HepG2 (cell line): ENCODE data around the gene TTBK2. TPM values are rescaled to one million over a fixed set of nuclear protein-coding genes. Genes with fewer than 3 reads are reported as not detected.

Source experiments
- ATAC-seq: fragments of 200-7000 bp; cut with Tn5 transposase; 3 replicates; pipeline ENCODE4 v1.9.1; 2020; ENCODE audit warnings: mild to moderate bottlenecking, moderate library complexity
- BruUV-seq: library from RNA; stranded (reverse); fragments of 400-500 nt; replicated peaks from 2 replicates; lab custom pipeline; 2021; lab: Mats Ljungman, UMichigan
- CTCF ChIA-PET: fragments of 300-600 bp; formaldehyde crosslinking; extraction: SDS; loops from one replicate; lab custom pipeline; 2021; ENCODE audit warnings: low total read pairs, inconsistent platforms, low intra/inter-chr PET ratio; lab: Yijun Ruan, JAX
- POLR2A ChIA-PET: fragments of 350-600 bp; sonication (Branson Sonifier 250); formaldehyde crosslinking; loops from one replicate; lab custom pipeline; 2020; ENCODE audit warnings: antibody characterized with exemption, inconsistent platforms; lab: Yijun Ruan, JAX
- DNase-seq: peaks from one replicate; pipeline ENCODE4 v3.0.0-alpha.2; 2015; ENCODE audit warnings: low spot score
- FAIRE-seq: peaks from 3 replicates; lab custom pipeline; 2011; peaks lifted over from hg19 to GRCh38; lab: Jason Lieb, UNC
- H2AFZ ChIP-seq: one replicate; pipeline ENCODE4 v1.6.1; 2011; ENCODE audit warnings: low read length, inconsistent platforms
- H3K27ac ChIP-seq: fragments of 300-600 bp; 3 replicates; pipeline ENCODE4 v1.8.0; 2011; ENCODE audit warnings: mixed run types, mild to moderate bottlenecking, mixed read lengths, low read length, inconsistent platforms; ENCODE audit not compliant: insufficient read depth; ENCODE audit errors: extremely low read length
- H3K27me3 ChIP-seq, 2 experiments: fragments of 200-600 bp in 1 of 2; 2 replicates in 1 of 2; 3 replicates in 1 of 2; pipeline versions ENCODE4 v1.6.0 to v1.8.0; 2011; ENCODE audit warnings: low read length in 2 of 2, mild to moderate bottlenecking in 2 of 2, moderate library complexity in 2 of 2, inconsistent platforms in 1 of 2; ENCODE audit not compliant: insufficient read depth in 2 of 2, control insufficient read depth in 1 of 2
- H3K36me3 ChIP-seq, 2 experiments: fragments of 200-600 bp in 1 of 2; replicated peaks in 1 of 2; 2 replicates in 1 of 2; 3 replicates in 1 of 2; pipeline versions ENCODE4 v1.5.1 to v1.8.0; 2011; ENCODE audit warnings: low read length in 2 of 2, inconsistent platforms in 1 of 2; ENCODE audit not compliant: insufficient read depth in 2 of 2, control insufficient read depth in 1 of 2
- H3K4me1 ChIP-seq: 2 replicates; pipeline ENCODE4 v1.5.1; 2012; ENCODE audit warnings: low read length, inconsistent platforms; ENCODE audit not compliant: insufficient read depth
- H3K4me2 ChIP-seq: 2 replicates; pipeline ENCODE4 v1.6.0; 2011; ENCODE audit warnings: low read depth, low read length, inconsistent platforms
- H3K4me3 ChIP-seq, 3 experiments: fragments of 200-600 bp in 1 of 3; sonication (generic), shearing (Covaris generic) in 1 of 3; replicated peaks in 1 of 3; 2 replicates each; pipeline ENCODE4 v1.5.1; 2011 to 2016; ENCODE audit warnings: low read length in 3 of 3, inconsistent platforms in 2 of 3, low read depth in 2 of 3, mild to moderate bottlenecking in 2 of 3, control low read depth in 1 of 3, mixed read lengths in 1 of 3; ENCODE audit not compliant: insufficient read depth in 1 of 3
- H3K79me2 ChIP-seq: one replicate; pipeline ENCODE4 v1.6.1; 2011; ENCODE audit warnings: low read length, inconsistent platforms; ENCODE audit not compliant: insufficient read depth
- H3K9ac ChIP-seq: 2 replicates; pipeline ENCODE4 v1.6.0; 2011; ENCODE audit warnings: mild to moderate bottlenecking, low read depth, low read length, inconsistent platforms; ENCODE audit not compliant: insufficient read depth
- H3K9me3 ChIP-seq: 2 replicates; pipeline ENCODE4 v1.5.1; 2012; ENCODE audit warnings: mild to moderate bottlenecking, low read length
- H4K20me1 ChIP-seq: 2 replicates; pipeline ENCODE4 v1.6.0; 2011; ENCODE audit warnings: inconsistent platforms, mild to moderate bottlenecking, low read length, moderate library complexity; ENCODE audit not compliant: insufficient read depth
- CSRNP1 ChIP-seq: sonication (generic); formaldehyde crosslinking; IDR thresholded peaks from 2 replicates; pipeline ENCODE4 v1.8.1; 2023; ENCODE audit warnings: mild to moderate bottlenecking, missing genetic modification reagents
- DBP ChIP-seq: sonication (generic); formaldehyde crosslinking; IDR thresholded peaks from 2 replicates; pipeline ENCODE4 v1.4.0; 2020; ENCODE audit warnings: missing genetic modification reagents; ENCODE audit errors: not compliant biosample characterization
- DDIT3 ChIP-seq: sonication (generic); formaldehyde crosslinking; IDR thresholded peaks from 2 replicates; pipeline ENCODE4 v1.4.0; 2020; ENCODE audit warnings: mild to moderate bottlenecking, missing genetic modification reagents
- GFI1 ChIP-seq: sonication (generic); formaldehyde crosslinking; IDR thresholded peaks from 2 replicates; pipeline ENCODE4 v1.5.0; 2020; ENCODE audit warnings: missing genetic modification reagents, mild to moderate bottlenecking, borderline replicate concordance
- KDM2A ChIP-seq: sonication (generic); formaldehyde crosslinking; IDR thresholded peaks from 2 replicates; pipeline ENCODE4 v1.4.0; 2020; ENCODE audit warnings: low read depth, missing genetic modification reagents, borderline replicate concordance
- MXI1 ChIP-seq: IDR thresholded peaks from 3 replicates; pipeline ENCODE4 v1.6.1; 2012; ENCODE audit warnings: low read depth, low read length, inconsistent platforms, borderline replicate concordance
- NFRKB ChIP-seq: fragments of 450-650 bp; IDR thresholded peaks from 2 replicates; pipeline ENCODE4 v1.6.1; 2017
- ONECUT2 ChIP-seq: sonication (generic); formaldehyde crosslinking; IDR thresholded peaks from 2 replicates; pipeline ENCODE4 v1.4.0; 2020; ENCODE audit warnings: missing genetic modification reagents
- PLSCR1 ChIP-seq: sonication (generic); formaldehyde crosslinking; IDR thresholded peaks from 2 replicates; pipeline ENCODE4 v1.5.0; 2020; ENCODE audit warnings: missing genetic modification reagents, mild to moderate bottlenecking, borderline replicate concordance
- SATB2 ChIP-seq: sonication (generic); formaldehyde crosslinking; IDR thresholded peaks from 2 replicates; pipeline ENCODE4 v1.5.0; 2020; ENCODE audit warnings: missing genetic modification reagents
- SUZ12 ChIP-seq: fragments of 150-350 bp; IDR thresholded peaks from 2 replicates; pipeline ENCODE4 v1.6.1; 2014; ENCODE audit warnings: low read depth, low read length
- ZNF460 ChIP-seq: sonication (generic); formaldehyde crosslinking; IDR thresholded peaks from 2 replicates; pipeline ENCODE4 v1.5.1; 2020; ENCODE audit warnings: missing genetic modification reagents, mild to moderate bottlenecking, borderline replicate concordance
- WGBS: methylation state at CpG from one replicate; pipeline ENCODE4 v1.1.6; 2017; ENCODE audit warnings: low lambda C conversion rate; 5-methylcytosine and 5-hydroxymethylcytosine counted together
- in situ Hi-C: cut with HindIII; loops from 2 replicates; pipeline ENCODE4 v1.10.0; 2017; ENCODE audit warnings: low pct_unique_long_range_greater_than_20kb; ENCODE audit not compliant: extremely low pct_ligation_motif_present
- intact Hi-C: fragments of 100-400 bp; cut with micrococcal nuclease; formaldehyde crosslinking; loops from one replicate; pipeline ENCODE4 v1.10.0; 2022; ENCODE audit not compliant: unreplicated experiment
- polyA plus RNA-seq, 8 experiments: library from polyadenylated mRNA; depleted of rRNA in 3 of 8; stranded (reverse) in 7 of 8; unstranded in 1 of 8; fragments of >200 nt; fragmentation: Illumina TruSeq in 4 of 8; extraction: Trizol in 4 of 8; gene quantifications; 2 replicates each; pipeline versions ENCODE4 v1.2.1 to v1.2.3, GENCODE V29; 2011 to 2016; ENCODE audit warnings: low read depth in 4 of 8, missing spikeins in 1 of 8, mixed read lengths in 1 of 8; ENCODE audit not compliant: insufficient read depth in 1 of 8
- total RNA-seq, 5 experiments: library from RNA; depleted of rRNA; stranded (reverse); fragments of >200 nt; fragmentation: Illumina TruSeq; extraction: Trizol; gene quantifications; 2 replicates each; pipeline ENCODE4 v1.2.3, GENCODE V29; 2016; ENCODE audit warnings: low read depth in 1 of 5

The TTBK2 gene
- total and polyA plus RNA-seq, 2 of the 13 experiments (the other 11 are each of a cell fraction or from before 2014, with no cell fraction given), result 5.1 to 7.4 TPM

GRCh38 chr15:42712584-42712983 lies 208.0 kb downstream of the TTBK2 start:
- no peak overlapping the region for H3K27ac ChIP-seq
- no peak overlapping the region for H2AFZ ChIP-seq
- no peak overlapping the region for H3K4me2 ChIP-seq
- WGBS, result 100% methylated on average over 4 of the region's 4 CpGs
- H3K9ac ChIP-seq, result no peak overlapping the region
- BruUV-seq, result no TSS peak
- peaks cover 27% of the 10 kb centered on the region for H3K4me1 ChIP-seq
- no peaks in the 10 kb centered on the region for H3K27me3 ChIP-seq
- POLR2A ChIA-PET, result no interaction called here
- H4K20me1 ChIP-seq, result no peaks in the 10 kb centered on the region
- ATAC-seq (no peak), FAIRE-seq (no peak), DNase-seq (no peak)
- intact Hi-C loops (no loop called here), in situ Hi-C loops (loop anchor here (25.0 kb wide), 1 partner anchor 500 kb away; the partner anchor contains the start of gene EPB42)
- TF ChIP-seq DBP (CRISPR knock-in tag), result no peak
- TF ChIP-seq ZNF460 (CRISPR knock-in tag), result no peak
- no peak for TF ChIP-seq SATB2
- no peak for TF ChIP-seq PLSCR1 (CRISPR knock-in tag)
- TF ChIP-seq NFRKB, result no peak
- no peak for TF ChIP-seq GFI1
- no peak for TF ChIP-seq MXI1
- TF ChIP-seq SUZ12, result no peak
- no peak for TF ChIP-seq DDIT3 (CRISPR knock-in tag)
- TF ChIP-seq ONECUT2 (CRISPR knock-in tag), result no peak
- no peak for TF ChIP-seq KDM2A (CRISPR knock-in tag)
- TF ChIP-seq CSRNP1 (CRISPR knock-in tag), result no peak
- 0 out of 5 replicates have a peak, but pooled peaks cover 0 to 1% of the 10 kb centered on the region in 2 experiments for H3K36me3 ChIP-seq
- no peaks in the 10 kb centered on the region for H3K79me2 ChIP-seq
- CTCF ChIA-PET, result no interaction called here
- no peak overlapping the region for H3K4me3 ChIP-seq
- no peaks in the 10 kb centered on the region for H3K9me3 ChIP-seq
